ENCODE measurements around the gene PIK3IP1.

The PIK3IP1 gene

DNA sequence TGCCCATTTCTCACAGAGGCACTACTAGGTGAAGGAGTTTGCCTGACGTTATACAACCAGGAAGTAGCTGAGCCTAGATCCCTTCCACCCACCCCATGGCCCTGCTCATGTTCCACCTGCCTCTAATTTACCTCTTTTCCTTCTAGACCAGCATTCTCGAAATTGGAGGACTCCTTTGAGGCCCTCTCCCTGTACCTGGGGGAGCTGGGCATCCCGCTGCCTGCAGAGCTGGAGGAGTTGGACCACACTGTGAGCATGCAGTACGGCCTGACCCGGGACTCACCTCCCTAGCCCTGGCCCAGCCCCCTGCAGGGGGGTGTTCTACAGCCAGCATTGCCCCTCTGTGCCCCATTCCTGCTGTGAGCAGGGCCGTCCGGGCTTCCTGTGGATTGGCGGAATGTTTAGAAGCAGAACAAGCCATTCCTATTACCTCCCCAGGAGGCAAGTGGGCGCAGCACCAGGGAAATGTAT lies 14.1 kb downstream of the PIK3IP1 start:
- DNase-seq: peak; percentile 30

DNA sequence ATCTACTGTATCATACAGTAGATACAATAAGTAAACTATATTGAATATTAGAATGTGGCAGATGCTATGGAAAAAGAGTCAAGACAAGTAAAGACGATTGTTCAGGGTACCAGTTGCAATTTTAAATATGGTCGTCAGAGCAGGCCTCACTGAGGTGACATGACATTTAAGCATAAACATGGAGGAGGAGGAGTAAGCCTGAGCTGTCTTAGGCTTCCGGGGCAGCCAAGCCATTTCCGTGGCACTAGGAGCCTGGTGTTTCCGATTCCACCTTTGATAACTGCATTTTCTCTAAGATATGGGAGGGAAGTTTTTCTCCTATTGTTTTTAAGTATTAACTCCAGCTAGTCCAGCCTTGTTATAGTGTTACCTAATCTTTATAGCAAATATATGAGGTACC lies 14.5 kb downstream of the PIK3IP1 start:
- DNase-seq: no peak

DNA sequence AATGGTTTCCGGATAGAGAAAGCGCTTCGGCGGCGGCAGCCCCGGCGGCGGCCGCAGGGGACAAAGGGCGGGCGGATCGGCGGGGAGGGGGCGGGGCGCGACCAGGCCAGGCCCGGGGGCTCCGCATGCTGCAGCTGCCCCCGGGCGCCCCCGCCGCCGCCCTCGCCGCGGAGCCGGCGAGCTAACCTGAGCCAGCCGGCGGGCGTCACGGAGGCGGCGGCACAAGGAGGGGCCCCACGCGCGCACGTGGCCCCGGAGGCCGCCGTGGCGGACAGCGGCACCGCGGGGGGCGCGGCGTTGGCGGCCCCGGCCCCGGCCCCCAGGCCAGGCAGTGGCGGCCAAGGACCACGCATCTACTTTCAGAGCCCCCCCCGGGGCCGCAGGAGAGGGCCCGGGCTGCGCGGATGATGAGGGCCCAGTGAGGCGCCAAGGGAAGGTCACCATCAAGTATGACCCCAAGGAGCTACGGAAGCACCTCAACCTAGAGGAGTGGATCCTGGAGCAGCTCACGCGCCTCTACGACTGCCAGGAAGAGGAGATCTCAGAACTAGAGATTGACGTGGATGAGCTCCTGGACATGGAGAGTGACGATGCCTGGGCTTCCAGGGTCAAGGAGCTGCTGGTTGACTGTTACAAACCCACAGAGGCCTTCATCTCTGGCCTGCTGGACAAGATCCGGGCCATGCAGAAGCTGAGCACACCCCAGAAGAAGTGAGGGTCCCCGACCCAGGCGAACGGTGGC lies 15.7 kb downstream of the PIK3IP1 start:
- DNase-seq: no peak

DNA sequence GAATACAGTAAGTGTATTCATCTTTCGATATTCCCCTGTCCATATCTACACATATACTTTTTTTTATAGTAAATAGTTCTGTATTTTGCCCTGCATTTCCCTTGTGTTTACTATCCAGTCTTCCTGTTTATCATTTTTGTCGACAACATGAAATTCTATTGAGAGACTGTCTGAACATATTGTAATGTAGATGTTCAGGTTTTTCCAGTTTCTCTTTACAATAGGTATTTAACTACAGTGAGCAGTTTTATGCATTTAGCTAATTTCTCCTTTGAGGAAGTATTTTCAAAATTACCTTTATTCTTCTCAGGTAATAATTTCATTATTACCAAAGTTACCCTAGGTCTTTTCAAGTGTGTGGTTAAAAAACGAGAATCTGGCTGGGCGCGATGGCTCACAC lies 16.7 kb downstream of the PIK3IP1 start:
- no peak for DNase-seq

DNA sequence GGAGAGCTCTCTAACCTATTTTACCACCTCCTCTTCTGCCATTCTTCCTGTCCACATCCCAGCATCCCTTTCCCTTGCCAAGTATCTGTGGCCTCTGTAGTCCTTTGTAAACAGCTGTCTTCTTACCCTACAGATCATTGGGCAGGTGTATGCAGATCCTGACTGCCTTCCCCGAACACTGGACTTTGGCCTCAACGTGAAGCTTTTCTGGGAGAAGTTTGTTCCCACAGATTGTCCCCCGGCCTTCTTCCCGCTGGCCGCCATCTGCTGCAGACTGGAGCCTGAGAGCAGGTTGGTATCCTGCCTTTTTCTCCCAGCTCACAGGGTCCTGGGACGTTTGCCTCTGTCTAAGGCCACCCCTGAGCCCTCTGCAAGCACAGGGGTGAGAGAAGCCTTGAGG lies 17.3 kb downstream of the PIK3IP1 start:
- no peak for DNase-seq

DNA sequence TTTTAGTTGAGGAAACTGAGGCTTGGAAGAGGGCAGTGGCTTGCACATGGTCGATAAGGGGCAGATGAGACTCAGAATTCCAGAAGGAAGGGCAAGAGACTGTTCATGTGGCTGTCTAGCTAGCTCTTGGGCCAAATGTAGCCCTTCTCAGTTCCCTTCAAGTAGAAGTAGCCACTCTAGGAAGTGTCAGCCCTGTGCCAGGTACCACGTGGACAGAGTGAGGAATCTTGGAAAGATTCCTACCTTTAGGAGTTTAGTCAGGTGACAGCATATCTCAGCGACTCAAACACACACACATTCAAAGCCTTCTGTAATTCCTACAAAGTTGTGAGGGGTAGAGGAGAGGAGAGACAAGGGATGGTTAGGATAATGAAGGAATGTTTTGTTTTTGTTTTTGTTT lies 18.3 kb downstream of the PIK3IP1 start:
- DNase-seq: no peak

DNA sequence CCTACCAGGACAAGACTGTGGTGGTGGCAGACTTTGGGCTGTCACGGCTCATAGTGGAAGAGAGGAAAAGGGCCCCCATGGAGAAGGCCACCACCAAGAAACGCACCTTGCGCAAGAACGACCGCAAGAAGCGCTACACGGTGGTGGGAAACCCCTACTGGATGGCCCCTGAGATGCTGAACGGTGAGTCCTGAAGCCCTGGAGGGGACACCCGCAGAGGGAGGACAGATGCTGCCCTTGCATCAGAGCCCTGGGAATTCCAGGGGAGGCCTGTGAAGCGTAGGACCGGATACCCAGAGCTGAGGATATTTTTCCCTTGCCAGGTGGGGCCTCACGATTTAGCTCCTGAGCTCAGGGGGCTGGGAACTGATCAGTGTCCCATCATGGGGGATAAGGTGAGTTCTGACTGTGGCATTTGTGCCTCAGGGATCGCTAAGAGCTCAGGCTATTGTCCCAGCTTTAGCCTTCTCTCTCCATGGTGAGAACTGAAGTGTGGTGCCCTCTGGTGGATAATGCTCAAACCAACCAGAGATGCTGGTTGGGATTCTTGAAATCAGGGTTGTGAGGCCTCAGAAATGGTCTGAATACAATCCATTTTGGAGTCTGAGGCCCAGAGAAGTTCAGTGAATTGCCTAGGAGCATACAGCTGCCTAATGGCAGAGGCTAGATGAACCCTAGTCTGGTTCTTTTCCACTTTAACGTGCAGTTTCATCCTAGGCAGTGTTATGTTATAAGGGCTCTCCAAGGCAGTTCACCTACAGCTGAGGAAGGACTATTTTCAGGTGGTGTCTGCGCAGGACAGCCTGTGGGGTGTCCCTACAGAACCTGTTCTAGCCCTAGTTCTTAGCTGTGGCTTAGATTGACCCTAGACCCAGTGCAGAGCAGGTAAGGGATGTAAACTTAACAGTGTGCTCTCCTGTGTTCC lies 19.5 kb downstream of the PIK3IP1 start:
- peak; percentile 67 for DNase-seq

DNA sequence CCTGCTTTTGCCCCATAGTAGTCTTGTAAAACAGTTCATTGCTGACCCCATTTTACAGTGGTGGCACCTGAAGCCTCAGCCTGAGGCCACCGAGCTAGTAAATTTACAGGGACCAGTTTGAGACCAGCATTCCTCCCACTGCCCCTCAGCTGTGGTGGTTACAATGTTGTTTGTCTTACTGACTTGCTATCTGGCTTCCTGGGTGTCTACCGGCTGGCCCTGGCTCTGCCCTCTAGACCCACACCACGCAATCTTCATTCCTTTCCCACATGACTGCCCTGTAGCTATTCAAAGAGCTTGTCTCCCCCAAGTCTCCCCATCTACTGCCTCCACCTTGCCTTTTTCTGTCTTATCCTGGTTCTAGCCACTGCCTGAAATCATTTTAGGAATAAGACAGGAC lies 20.8 kb downstream of the PIK3IP1 start:
- DNase-seq: no peak

DNA sequence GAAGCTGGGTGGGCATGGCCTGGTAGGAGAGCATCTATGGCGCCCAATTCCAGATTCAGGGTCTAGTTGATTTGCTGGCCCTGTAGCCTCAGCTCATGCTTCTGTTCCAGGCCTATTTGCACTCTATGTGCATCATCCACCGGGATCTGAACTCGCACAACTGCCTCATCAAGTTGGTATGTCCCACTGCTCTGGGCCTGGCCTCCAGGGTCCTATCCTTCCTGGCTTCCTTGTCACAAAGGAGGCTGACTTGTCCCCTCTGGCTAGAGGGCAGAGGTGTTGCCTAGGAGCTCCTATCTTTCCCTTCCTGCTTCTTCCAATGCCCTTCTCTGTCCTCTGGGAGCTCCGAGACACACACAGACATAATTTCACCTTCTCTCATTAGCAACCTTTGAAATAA lies 21.3 kb downstream of the PIK3IP1 start:
- no peak for DNase-seq

DNA sequence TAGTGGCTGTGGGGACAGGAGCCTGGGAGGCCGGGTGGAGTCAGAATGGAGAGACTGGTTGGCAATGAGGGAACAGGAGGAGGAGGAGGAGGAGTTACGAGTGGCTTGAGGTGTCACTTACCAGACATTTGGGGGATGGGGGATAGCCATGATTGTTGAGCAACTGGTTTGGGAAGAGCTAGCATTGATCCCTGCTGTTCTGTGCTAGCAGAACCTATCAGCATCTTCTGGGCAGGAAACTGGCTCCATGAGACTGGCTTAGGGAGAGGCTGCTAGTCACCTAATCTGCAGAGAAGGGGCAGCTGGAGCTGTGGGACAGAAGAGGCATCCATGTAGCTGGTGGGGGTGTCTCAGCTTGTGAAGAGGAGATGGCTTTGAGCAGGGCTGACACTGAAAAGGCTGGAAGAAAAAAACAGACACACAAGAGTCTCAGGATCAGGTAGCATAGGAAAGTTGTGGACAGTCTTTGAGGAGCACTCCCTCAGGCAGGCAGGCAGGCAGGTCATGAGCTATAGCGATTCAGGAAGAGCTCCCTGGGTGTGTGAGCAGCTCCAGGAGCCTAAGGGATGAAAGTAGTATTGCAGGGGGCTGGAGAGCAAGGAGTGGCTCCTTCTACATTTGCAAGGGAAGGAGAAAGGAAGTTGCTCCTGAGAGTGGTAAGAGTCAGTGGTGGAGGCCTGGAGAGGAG lies 22.3 kb downstream of the PIK3IP1 start:
- DNase-seq: no peak

DNA sequence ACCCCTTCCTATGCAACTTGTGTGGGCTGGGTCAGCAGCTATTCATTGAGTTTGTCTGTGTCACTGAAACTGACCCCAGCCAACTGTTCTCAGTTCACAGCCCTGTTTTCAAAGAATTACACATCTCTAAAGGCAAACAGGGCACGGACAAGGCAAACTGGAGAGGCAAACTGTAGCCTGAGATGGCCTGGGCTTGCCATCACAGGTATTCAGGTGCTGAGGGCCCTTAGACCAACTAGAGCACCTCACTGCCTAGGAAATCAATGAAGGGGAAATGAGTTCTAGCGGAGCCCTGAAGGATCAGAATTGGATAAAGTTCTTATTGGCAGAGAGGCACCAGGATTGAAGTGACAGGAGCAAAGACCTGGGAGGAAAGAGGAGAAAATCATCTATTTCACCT lies 24.0 kb downstream of the PIK3IP1 start:
- no peak for DNase-seq

DNA sequence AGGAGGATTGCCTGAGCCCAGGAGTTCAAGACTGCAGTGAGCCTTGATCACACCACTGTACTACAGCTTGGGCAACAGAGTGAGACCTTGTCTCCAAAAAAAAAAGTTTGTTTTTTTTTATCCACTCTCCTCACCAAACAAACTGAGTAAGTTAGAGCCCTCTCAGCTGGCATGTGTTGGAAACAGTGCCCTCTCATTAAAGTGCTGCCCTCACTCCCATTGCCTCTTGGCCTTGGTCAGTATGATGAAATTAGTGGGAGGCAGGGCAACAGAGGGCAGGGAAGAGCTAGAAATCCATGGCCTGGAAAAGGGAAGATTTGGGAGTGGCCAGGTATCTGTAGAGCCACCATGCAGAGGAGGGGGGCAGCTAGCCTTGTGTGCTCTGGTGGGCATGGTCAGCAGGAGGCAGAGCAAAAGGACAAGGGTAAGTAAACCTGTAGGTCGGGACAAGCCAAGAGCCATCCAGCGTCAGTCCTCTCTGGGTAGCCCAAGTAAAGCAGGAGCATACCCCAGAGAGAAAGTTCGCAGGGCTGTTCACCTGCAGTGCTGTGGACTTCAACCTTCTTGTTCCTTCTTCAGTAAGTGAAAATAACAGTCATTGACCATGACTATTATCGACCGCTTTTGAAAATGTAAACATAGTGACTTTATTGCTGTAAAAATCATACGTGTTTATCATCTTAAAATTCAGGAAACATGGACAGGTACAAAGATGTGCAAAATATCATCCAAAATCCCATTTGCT lies 28.2 kb downstream of the PIK3IP1 start:
- DNase-seq: no peak

DNA sequence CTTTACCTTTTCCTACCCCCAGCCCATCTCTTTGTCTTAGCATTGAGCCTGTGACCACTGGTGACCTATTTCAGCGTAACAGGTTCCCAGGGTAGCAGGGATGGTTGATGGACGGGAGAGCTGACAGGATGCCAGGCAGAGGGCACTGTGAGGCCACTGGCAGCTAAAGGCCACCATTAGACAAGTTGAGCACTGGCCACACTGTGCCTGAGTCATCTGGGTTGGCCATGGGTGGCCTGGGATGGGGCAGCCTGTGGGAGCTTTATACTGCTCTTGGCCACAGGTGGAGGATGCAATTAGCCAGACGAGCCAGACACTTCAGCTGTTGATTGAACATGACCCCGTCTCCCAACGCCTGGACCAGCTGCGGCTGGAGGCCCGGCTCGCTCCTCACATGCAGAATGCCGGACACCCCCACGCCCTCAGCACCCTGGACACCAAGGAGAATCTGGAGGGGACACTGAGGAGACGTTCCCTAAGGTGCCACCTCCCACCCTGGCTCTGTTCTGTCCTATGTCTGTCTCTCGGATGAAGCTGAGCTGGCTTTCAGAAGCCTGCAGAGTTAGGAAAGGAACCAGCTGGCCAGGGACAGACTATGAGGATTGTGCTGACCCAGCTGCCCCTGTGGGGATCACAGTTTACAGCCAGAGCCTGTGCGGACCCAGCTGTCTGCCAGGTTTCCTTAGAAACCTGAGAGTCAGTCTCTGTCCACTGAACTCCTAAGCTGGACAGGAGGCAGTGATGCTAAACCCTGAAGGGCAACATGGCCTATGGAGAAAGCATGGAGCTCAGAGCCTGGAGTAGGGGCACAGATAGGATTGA lies 29.8 kb downstream of the PIK3IP1 start:
- DNase-seq: no peak

DNA sequence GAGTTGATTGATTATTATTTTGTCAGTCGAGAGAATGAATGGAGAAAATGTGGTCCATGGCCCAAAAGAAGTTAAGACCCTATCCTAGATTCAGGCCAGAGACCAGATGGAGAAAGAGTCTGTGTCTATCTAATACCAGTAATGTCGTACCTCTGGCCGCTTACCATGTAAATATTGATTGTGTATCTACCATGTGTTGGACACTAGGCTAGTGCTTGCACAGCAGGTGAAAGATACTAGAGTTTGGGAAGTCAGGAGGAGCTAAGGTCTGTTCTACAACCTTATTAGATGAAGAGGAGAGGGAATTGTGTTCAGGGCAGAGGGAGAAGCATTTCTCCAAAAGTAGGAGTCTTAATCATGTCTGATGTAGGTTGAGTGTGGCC lies 31.8 kb downstream of the PIK3IP1 start:
- DNase-seq: no peak

DNA sequence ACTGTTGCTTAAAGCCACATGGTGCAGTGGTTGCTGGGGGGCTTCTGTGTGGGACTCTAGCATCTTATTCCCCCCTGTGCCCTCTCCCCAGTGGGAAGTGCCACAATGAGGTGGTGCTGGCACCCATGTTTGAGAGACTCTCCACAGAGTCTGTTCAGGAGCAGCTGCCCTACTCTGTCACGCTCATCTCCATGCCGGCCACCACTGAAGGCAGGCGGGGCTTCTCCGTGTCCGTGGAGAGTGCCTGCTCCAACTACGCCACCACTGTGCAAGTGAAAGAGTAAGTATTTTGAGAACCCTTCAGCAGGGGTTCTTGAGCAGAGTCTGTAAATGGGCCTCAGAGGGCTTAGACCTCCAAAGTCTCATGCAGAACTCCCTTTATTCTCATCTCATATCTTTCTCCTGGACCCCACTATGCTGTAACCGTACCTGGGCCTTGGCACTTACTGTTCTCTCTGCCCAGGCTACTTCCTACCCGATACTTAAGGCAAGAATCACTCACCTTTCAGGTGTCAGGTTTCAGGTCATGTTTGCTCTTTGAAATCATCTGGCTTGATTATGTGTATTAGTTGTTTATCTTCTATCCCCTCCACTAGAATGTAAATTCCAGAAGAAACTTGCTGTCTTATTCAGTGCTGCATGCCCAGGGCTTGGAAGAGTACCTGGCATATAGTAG lies 32.4 kb downstream of the PIK3IP1 start:
- no peak for DNase-seq

DNA sequence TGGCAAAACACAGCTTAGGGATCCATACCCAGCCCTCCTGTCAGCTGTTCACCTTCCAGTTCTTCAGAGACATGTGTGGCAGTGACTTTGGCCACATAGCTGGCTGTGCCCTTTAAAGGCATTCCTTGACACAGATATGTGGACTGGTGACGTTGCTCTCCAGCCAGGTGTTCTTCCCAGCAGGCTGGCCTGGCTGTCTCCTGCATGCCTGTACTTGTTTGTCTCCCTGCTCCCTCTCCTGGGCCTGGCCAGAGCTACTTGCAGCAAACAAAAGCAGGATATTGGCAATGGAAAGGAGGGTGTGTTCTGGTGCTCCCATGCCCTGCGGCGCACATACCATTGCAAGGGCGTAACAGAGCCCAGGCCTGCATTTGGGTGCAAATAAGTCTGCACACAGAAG lies 38.3 kb downstream of the PIK3IP1 start:
- DNase-seq: no peak

DNA sequence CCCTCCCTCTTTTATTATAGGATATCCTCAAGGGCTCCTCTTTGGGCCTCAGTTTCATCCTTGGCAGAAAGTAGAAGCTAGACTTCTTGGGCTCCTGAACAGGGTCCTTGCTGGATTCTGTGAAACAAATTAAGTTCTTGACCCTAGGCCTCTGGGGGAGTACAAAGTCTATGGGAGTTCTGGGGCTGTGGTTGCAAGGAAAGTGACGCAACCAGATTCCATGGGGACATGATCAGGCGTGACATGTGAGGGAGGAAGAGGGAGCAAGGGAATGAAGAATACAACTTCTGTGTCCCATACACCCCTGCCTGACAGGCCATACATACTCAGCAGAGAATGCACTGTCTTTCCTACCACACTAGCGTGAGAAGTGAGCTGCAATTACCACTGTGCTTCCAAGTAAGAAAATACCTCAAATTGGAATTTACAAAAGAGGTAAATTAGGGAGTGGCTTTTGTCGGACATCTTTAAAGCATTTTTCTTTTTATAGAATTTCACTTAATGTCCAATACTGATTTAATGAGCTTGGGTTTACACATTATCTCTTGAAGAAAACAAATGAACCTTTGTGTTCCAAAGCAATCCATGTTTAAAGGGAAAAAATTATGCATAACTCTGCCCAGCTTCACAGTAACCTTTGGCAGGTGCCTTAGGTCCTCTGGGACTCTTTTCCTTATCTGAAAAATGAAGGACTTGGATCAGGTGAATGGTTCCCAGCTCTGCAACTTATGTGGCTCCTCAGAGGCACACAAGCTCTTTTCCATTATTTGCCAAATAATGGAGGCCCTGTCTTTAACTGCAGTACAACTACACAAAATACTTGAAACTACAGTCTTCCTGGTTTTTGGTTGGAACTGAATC lies 41.3 kb downstream of the PIK3IP1 start:
- no peak for DNase-seq

DNA sequence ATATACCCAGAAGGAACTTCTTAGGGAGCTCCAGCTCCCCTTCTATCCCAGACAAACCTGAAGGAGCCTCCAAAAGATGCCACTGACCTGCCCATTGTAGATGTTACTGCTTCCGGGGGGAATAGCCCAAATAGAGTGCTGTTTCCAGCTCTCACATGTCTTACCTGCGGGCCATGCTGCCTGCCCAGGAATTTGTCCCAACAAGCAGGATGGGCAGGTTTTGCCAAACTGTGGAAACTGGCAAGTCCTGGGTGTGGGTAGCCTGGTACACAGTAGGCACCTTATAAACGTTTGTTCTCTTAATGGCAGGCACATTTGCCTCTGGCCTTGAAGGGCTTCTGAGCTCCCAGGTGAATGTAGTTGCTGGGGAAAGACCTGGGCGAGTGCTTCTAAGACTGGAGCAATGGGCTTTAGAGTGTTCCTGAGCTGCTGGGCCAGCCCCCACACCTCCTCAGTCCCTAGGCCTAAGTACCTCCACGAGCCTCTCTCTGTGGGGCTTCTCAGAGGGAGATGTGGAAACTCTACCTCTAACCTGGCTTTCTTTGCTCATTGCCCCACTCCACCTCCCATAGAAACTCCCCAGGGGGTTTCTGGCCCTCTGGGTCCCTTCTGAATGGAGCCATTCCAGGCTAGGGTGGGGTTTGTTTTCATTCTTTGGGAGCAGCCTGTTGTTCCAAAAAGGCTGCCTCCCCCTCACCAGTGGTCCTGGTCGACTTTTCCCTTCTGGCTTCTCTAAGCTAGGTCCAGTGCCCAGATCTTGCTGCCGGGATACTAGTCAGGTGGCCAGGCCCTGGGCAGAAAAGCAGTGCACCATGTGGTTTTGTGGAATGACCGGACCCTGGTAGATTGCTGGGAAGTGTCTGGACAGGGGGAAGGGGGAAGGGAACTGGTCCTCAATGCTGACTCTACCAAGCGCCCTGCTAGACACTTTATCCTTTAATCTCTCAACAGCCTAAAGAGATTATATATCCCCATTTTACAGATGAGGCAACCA lies 43.0 kb downstream of the PIK3IP1 start:
- DNase-seq: no peak

DNA sequence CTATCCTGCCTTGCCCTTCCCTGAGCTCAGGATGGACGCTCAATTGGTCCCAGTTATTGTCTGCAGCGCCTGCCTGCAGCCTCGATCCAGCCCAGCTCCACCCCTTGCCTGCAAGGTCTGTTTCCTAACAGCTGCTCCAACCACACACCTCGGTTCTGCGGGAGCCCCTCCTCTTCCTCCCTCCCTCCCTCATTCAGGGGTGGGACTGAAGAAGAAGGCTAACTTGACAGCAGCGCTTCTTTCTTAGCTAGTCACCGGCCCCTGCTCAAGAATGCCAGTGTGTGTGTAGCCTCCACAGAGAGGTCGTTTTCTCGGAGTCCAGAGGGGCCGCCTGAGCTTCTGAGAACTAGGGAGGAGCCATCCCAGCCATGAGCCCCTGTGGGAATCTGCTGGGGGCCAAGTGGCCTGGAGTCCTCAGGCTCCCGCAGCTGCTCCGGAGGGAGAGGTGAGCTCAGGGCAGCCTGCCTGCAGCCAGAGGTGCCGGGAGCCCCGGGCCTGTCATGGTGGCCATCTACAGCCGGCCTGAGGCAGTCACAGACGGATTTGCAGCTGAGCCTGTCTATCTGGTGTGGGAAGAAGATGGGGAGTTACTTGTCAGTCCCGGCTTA lies 44.0 kb downstream of the PIK3IP1 start:
- DNase-seq: peak; percentile 70
